ENCODE data around the gene NCL. TPM values are rescaled to one million over a fixed set of nuclear protein-coding genes. Genes with fewer than 3 reads are reported as not detected.

Gene NCL
- total RNA-seq, 1 donor from 2014 or later = 709 TPM

- Mint-ChIP-seq H3K36me3 (peaks cover 53% of the 10 kb centered on the region), H3K4me3 (no peak overlapping the region), H3K4me1 (ENCODE audit: unreplicated experiment) (peaks cover 18% of the 10 kb centered on the region), H3K27me3 (no peaks in the 10 kb centered on the region), H3K9me3 (no peaks in the 10 kb centered on the region), H3K27ac (no peak overlapping the region)
- TF ChIP-seq CTCF (conservative IDR thresholded peaks at IDR 0.05) = no peak
- DNase-seq (ENCODE audit: extremely low spot score, unreplicated experiment) = no peak
Measured at GRCh38 chr2:231455890-231456289, 8.4 kb downstream of the NCL start.

- Mint-ChIP-seq H3K4me1 (ENCODE audit: unreplicated experiment) (peaks cover 13% of the 10 kb centered on the region), H3K36me3 (peaks cover 47% of the 10 kb centered on the region), H3K4me3 (peak overlapping the region; percentile 28), H3K9me3 (no peaks in the 10 kb centered on the region), H3K27me3 (no peaks in the 10 kb centered on the region), H3K27ac (no peak overlapping the region)
- no peak for DNase-seq (ENCODE audit: extremely low spot score, unreplicated experiment)
- no peak for TF ChIP-seq CTCF (conservative IDR thresholded peaks at IDR 0.05)
Measured at GRCh38 chr2:231455222-231455621, 9.1 kb downstream of the NCL start.

- H3K27me3 Mint-ChIP-seq = no peaks in the 10 kb centered on the region
- H3K4me3 Mint-ChIP-seq = no peak overlapping the region
- H3K36me3 Mint-ChIP-seq = peaks cover 42% of the 10 kb centered on the region
- TF ChIP-seq CTCF (conservative IDR thresholded peaks at IDR 0.05) = no peak
- peak overlapping the region; percentile 53 for H3K27ac Mint-ChIP-seq
- peaks cover 13% of the 10 kb centered on the region for H3K4me1 Mint-ChIP-seq (ENCODE audit: unreplicated experiment)
- H3K9me3 Mint-ChIP-seq = no peaks in the 10 kb centered on the region
- no peak for DNase-seq (ENCODE audit: extremely low spot score, unreplicated experiment)
Measured at GRCh38 chr2:231454361-231454791, 9.9 kb downstream of the NCL start.

- Mint-ChIP-seq H3K36me3 (peaks cover 32% of the 10 kb centered on the region), H3K4me1 (ENCODE audit: unreplicated experiment) (peaks cover 13% of the 10 kb centered on the region), H3K27me3 (no peaks in the 10 kb centered on the region), H3K4me3 (no peak overlapping the region), H3K9me3 (no peaks in the 10 kb centered on the region), H3K27ac (peak overlapping the region; percentile 87)
- DNase-seq (ENCODE audit: extremely low spot score, unreplicated experiment) = no peak
- TF ChIP-seq CTCF (conservative IDR thresholded peaks at IDR 0.05) = no peak
Measured at GRCh38 chr2:231452799-231453508, 11.3 kb downstream of the NCL start.

- peak overlapping the region; percentile 62 for H3K27ac Mint-ChIP-seq
- no peak for DNase-seq (ENCODE audit: extremely low spot score, unreplicated experiment)
- H3K4me3 Mint-ChIP-seq = no peak overlapping the region
- peaks cover 13% of the 10 kb centered on the region for H3K4me1 Mint-ChIP-seq (ENCODE audit: unreplicated experiment)
- H3K9me3 Mint-ChIP-seq = no peaks in the 10 kb centered on the region
- H3K27me3 Mint-ChIP-seq = no peaks in the 10 kb centered on the region
- no peak for TF ChIP-seq CTCF (conservative IDR thresholded peaks at IDR 0.05)
- H3K36me3 Mint-ChIP-seq = peaks cover 16% of the 10 kb centered on the region
Measured at GRCh38 chr2:231450548-231450989, 13.7 kb downstream of the NCL start.

Data from type B pancreatic cell (in vitro differentiated cells).